H1 (cell line): ENCODE measurements around the gene SGK1. TPM values are rescaled to one million over a fixed set of nuclear protein-coding genes. Genes with fewer than 3 reads are reported as not detected.

Experiments used
- CTCF ChIA-PET: fragments of 300-600 bp; sonication (Branson Sonifier 250); formaldehyde crosslinking; loops from one replicate; lab custom pipeline; 2021; ENCODE audit not compliant: partially characterized antibody; lab: Charles Lee
- POLR2A ChIA-PET: fragments of 300-600 bp; sonication (Branson Sonifier 250); formaldehyde crosslinking; loops from one replicate; lab custom pipeline; 2021; ENCODE audit warnings: inconsistent platforms; ENCODE audit not compliant: partially characterized antibody; lab: Charles Lee
- DNase-seq, 2 experiments: peaks; one replicate each; pipeline versions ENCODE4 v3.0.0 to v3.0.0-alpha.2; 2010 to 2022; ENCODE audit warnings: low spot score in 2 of 2, low read depth in 1 of 2, mixed read lengths in 1 of 2
- FAIRE-seq: peaks from 2 replicates; lab custom pipeline; 2011; peaks lifted over from hg19 to GRCh38; lab: Jason Lieb, UNC
- H2AFZ ChIP-seq: 2 replicates; pipeline ENCODE4 v1.8.1; 2012; ENCODE audit warnings: low read length, inconsistent platforms
- H2AK5ac ChIP-seq: 2 replicates; pipeline ENCODE4 v1.6.1; 2013; ENCODE audit warnings: low read depth, low read length
- H2BK120ac ChIP-seq: replicated peaks from 2 replicates; pipeline ENCODE3; 2013; ENCODE audit warnings: low read depth, low read length, inconsistent platforms
- H2BK12ac ChIP-seq: 2 replicates; pipeline ENCODE4 v1.6.1; 2013; ENCODE audit warnings: low read depth, low read length
- H2BK15ac ChIP-seq: 2 replicates; pipeline ENCODE4 v1.6.1; 2013; ENCODE audit warnings: low read length
- H2BK20ac ChIP-seq: 2 replicates; pipeline ENCODE4 v1.6.1; 2013; ENCODE audit warnings: low read length
- H2BK5ac ChIP-seq: 2 replicates; pipeline ENCODE4 v1.6.1; 2013; ENCODE audit warnings: low read depth, low read length
- H3K14ac ChIP-seq: 2 replicates; pipeline ENCODE4 v1.6.1; 2013; ENCODE audit warnings: inconsistent platforms; ENCODE audit not compliant: insufficient read length
- H3K18ac ChIP-seq: 2 replicates; pipeline ENCODE4 v1.6.1; 2013; ENCODE audit warnings: low read length; ENCODE audit errors: extremely low read depth
- H3K23ac ChIP-seq: 2 replicates; pipeline ENCODE4 v1.6.1; 2013; ENCODE audit warnings: inconsistent platforms; ENCODE audit not compliant: insufficient read length
- H3K23me2 ChIP-seq: 2 replicates; pipeline ENCODE4 v1.6.1; 2013; ENCODE audit warnings: low read depth, low read length
- H3K27ac ChIP-seq: 2 replicates; pipeline ENCODE4 v1.6.1; 2011; ENCODE audit warnings: low read depth, low read length, inconsistent platforms
- H3K27me3 ChIP-seq, 4 experiments: replicated peaks in 1 of 4; 1 replicate in 1 of 4; 2 replicates in 3 of 4; pipeline versions ENCODE4 v1.6.1 to v1.8.1; 2011 to 2013; ENCODE audit warnings: low read length in 3 of 4, mild to moderate bottlenecking in 3 of 4, inconsistent platforms in 2 of 4, mixed read lengths in 2 of 4, moderate library complexity in 1 of 4; ENCODE audit not compliant: control insufficient read depth in 3 of 4, insufficient read depth in 3 of 4; ENCODE audit errors: extremely low read depth in 1 of 4
- H3K36me3 ChIP-seq, 4 experiments: 2 replicates each; pipeline versions ENCODE4 v1.6.1 to v1.8.1; 2011 to 2013; ENCODE audit warnings: mild to moderate bottlenecking in 4 of 4, low read length in 3 of 4, moderate library complexity in 2 of 4, control low read depth in 1 of 4, inconsistent platforms in 1 of 4; ENCODE audit not compliant: insufficient read depth in 4 of 4, control insufficient read depth in 2 of 4
- H3K4ac ChIP-seq: replicated peaks from 2 replicates; pipeline ENCODE3; 2013; ENCODE audit warnings: low read length, low read depth, mixed read lengths, inconsistent platforms; ENCODE audit not compliant: insufficient read length
- H3K4me1 ChIP-seq, 4 experiments: replicated peaks in 1 of 4; 1 replicate in 1 of 4; 2 replicates in 3 of 4; pipeline versions ENCODE4 v1.6.1 to v1.8.1; 2011 to 2013; ENCODE audit warnings: low read length in 3 of 4, inconsistent platforms in 2 of 4, mixed read lengths in 1 of 4; ENCODE audit not compliant: insufficient read depth in 4 of 4, control insufficient read depth in 3 of 4
- H3K4me2 ChIP-seq, 2 experiments: 2 replicates each; pipeline versions ENCODE4 v1.6.1 to v1.8.1; 2011 to 2013; ENCODE audit warnings: low read depth in 2 of 2, low read length in 2 of 2, control low read depth in 1 of 2, inconsistent platforms in 1 of 2, mild to moderate bottlenecking in 1 of 2; ENCODE audit not compliant: insufficient read depth in 1 of 2
- H3K4me3 ChIP-seq, 4 experiments: fragments of 200-600, 300-600 bp in 1 of 4; sonication (generic), shearing (Covaris generic), sonication (Bioruptor Twin) in 1 of 4; 2 replicates each; pipeline versions ENCODE4 v1.5.1 to v1.8.1; 2011 to 2016; ENCODE audit warnings: low read length in 4 of 4, low read depth in 3 of 4, control low read depth in 2 of 4, inconsistent platforms in 2 of 4, mild to moderate bottlenecking in 2 of 4, mixed read lengths in 1 of 4, moderate library complexity in 1 of 4; ENCODE audit not compliant: insufficient read depth in 2 of 4; ENCODE audit errors: extremely low read depth in 1 of 4
- H3K56ac ChIP-seq: replicated peaks from 2 replicates; pipeline ENCODE3; 2013; ENCODE audit warnings: low read depth, mild to moderate bottlenecking, mixed read lengths, low read length, inconsistent platforms; ENCODE audit not compliant: insufficient read length
- H3K79me1 ChIP-seq: 2 replicates; pipeline ENCODE4 v1.6.1; 2013; ENCODE audit warnings: low read depth, low read length, control low read depth
- H3K79me2 ChIP-seq, 2 experiments: 2 replicates each; pipeline versions ENCODE4 v1.6.1 to v1.8.1; 2012 to 2013; ENCODE audit warnings: low read length in 2 of 2, mild to moderate bottlenecking in 2 of 2, inconsistent platforms in 1 of 2; ENCODE audit not compliant: insufficient read depth in 2 of 2, control insufficient read depth in 1 of 2
- H3K9ac ChIP-seq, 4 experiments: replicated peaks in 1 of 4; 1 replicate in 1 of 4; 2 replicates in 3 of 4; pipeline versions ENCODE4 v1.6.1 to v1.8.1; 2011 to 2013; ENCODE audit warnings: low read depth in 3 of 4, low read length in 3 of 4, control low read depth in 2 of 4, mild to moderate bottlenecking in 2 of 4, moderate library complexity in 2 of 4, inconsistent platforms in 1 of 4; ENCODE audit errors: extremely low read depth in 1 of 4
- H3K9me3 ChIP-seq, 2 experiments: 2 replicates each; pipeline versions ENCODE4 v1.6.1 to v1.8.1; 2012 to 2013; ENCODE audit warnings: mild to moderate bottlenecking in 2 of 2, moderate library complexity in 2 of 2, control low read depth in 1 of 2, inconsistent platforms in 1 of 2, low read depth in 1 of 2, low read length in 1 of 2, mixed read lengths in 1 of 2; ENCODE audit not compliant: insufficient read depth in 2 of 2
- H4K20me1 ChIP-seq, 2 experiments: replicated peaks in 1 of 2; 2 replicates each; pipeline versions ENCODE3 to v1.8.1; 2011 to 2013; ENCODE audit warnings: inconsistent platforms in 2 of 2, low read length in 2 of 2, mild to moderate bottlenecking in 1 of 2; ENCODE audit not compliant: insufficient read depth in 2 of 2, control insufficient read depth in 1 of 2
- H4K5ac ChIP-seq: 2 replicates; pipeline ENCODE4 v1.6.1; 2013; ENCODE audit warnings: low read length, low read depth, mixed read lengths, inconsistent platforms; ENCODE audit not compliant: insufficient read length
- H4K8ac ChIP-seq: 2 replicates; pipeline ENCODE4 v1.8.0; 2013; ENCODE audit warnings: mild to moderate bottlenecking, moderate library complexity, low read length, inconsistent platforms; ENCODE audit not compliant: insufficient read depth; ENCODE audit errors: extremely low read depth
- H4K91ac ChIP-seq: replicated peaks from 2 replicates; pipeline ENCODE3; 2013; ENCODE audit warnings: low read length, mixed read lengths, inconsistent platforms; ENCODE audit not compliant: insufficient read length
- CEBPB ChIP-seq: IDR thresholded peaks from 2 replicates; pipeline ENCODE4 v1.6.1; 2012; ENCODE audit warnings: low read depth, low read length
- CHD2 ChIP-seq: IDR thresholded peaks from 2 replicates; pipeline ENCODE4 v1.6.1; 2012; ENCODE audit warnings: low read length, improper control_type of control experiment
- JUN ChIP-seq: IDR thresholded peaks from 2 replicates; pipeline ENCODE4 v1.6.1; 2011; ENCODE audit warnings: low read depth, mild to moderate bottlenecking, improper control_type of control experiment, low read length
- MAFK ChIP-seq: IDR thresholded peaks from 2 replicates; pipeline ENCODE4 v1.6.1; 2012; ENCODE audit warnings: low read depth, mild to moderate bottlenecking, improper control_type of control experiment, low read length
- RBBP5 ChIP-seq: IDR thresholded peaks from 2 replicates; pipeline ENCODE4 v1.7.1; 2012; ENCODE audit warnings: low read depth, mild to moderate bottlenecking, inconsistent platforms, low read length, moderate library complexity, borderline replicate concordance
- SIRT6 ChIP-seq: IDR thresholded peaks from one replicate; pipeline ENCODE4 v1.7.1; 2012; ENCODE audit warnings: low read length, inconsistent platforms
- SP2 ChIP-seq: IDR thresholded peaks from 2 replicates; pipeline ENCODE4 v1.6.1; 2012; ENCODE audit warnings: mild to moderate bottlenecking, low read length, inconsistent platforms
- USF2 ChIP-seq: IDR thresholded peaks from 2 replicates; pipeline ENCODE4 v1.6.1; 2011; ENCODE audit warnings: low read length, improper control_type of control experiment
- WGBS, 2 experiments: shearing (Covaris generic) in 1 of 2; methylation state at CpG; one replicate each; pipeline versions ENCODE4 v1.1.6 to v1.1.7; 2013 to 2015; ENCODE audit warnings: low lambda C conversion rate in 2 of 2, mixed read lengths in 2 of 2, inconsistent platforms in 1 of 2, low coverage in 1 of 2, missing lambda C conversion rate in 1 of 2; ENCODE audit not compliant: insufficient replicate concordance in 2 of 2, insufficient coverage in 1 of 2, insufficient read length in 1 of 2; ENCODE audit errors: extremely low coverage in 1 of 2, missing lambda C conversion rate in 1 of 2; 5-methylcytosine and 5-hydroxymethylcytosine counted together
- polyA plus RNA-seq, 7 experiments: library from polyadenylated mRNA; depleted of rRNA in 3 of 7; stranded (reverse) in 5 of 7; unstranded in 2 of 7; fragments of >200 nt in 5 of 7; fragments of 200-250 nt in 2 of 7; gene quantifications; 1 replicate in 5 of 7; 2 replicates in 1 of 7; 4 replicates in 1 of 7; pipeline versions ENCODE4 v1.2.1 to v1.2.3, GENCODE V29; 2011 to 2013; ENCODE audit warnings: missing spikeins in 2 of 7, mixed read lengths in 2 of 7
- total RNA-seq: library from RNA; stranded (reverse); fragmentation: NEBNext Ultra II Directional; extraction: Animal tissue kit (Norgen Biotek cat#: 25700); gene quantifications from 2 replicates; pipeline ENCODE4 v1.2.1, GENCODE V29; 2021

The SGK1 gene
- total and polyA plus RNA-seq, 2 of the 8 experiments (the other 6 are each of a cell fraction or from before 2014, with no cell fraction given), result 14.5 to 18.4 TPM

- no peak overlapping the region for H3K23ac ChIP-seq
- 87% methylated on average over 3 of the region's 3 CpGs; no CpG with 5 or more reads in 1 of the 2 experiments for WGBS, 2 experiments
- H3K79me1 ChIP-seq, result no peaks in the 10 kb centered on the region
- H3K4me2 ChIP-seq, result no peak overlapping the region
- POLR2A ChIA-PET, result no interaction called here
- H2BK5ac ChIP-seq, result no peak overlapping the region
- DNase-seq (no peak), FAIRE-seq (no peak)
- H2BK120ac ChIP-seq, result no peak overlapping the region
- H3K4me3 ChIP-seq, result no peak overlapping the region
- H3K23me2 ChIP-seq, result no peaks in the 10 kb centered on the region
- no peak for TF ChIP-seq SP2
- TF ChIP-seq RBBP5, result no peak
- no peak for TF ChIP-seq MAFK
- no peak for TF ChIP-seq CEBPB
- no peak for TF ChIP-seq CHD2
- TF ChIP-seq SIRT6, result no peak
- no peak for TF ChIP-seq JUN
- TF ChIP-seq USF2, result no peak
- no peak overlapping the region for H2BK20ac ChIP-seq
- no peak overlapping the region for H2BK15ac ChIP-seq
- H3K27ac ChIP-seq, result no peak overlapping the region
- no peak overlapping the region for H3K4ac ChIP-seq
- H4K8ac ChIP-seq, result no peak overlapping the region
- H2BK12ac ChIP-seq, result no peak overlapping the region
- H3K18ac ChIP-seq, result no peak overlapping the region
- no peaks in the 10 kb centered on the region for H3K9me3 ChIP-seq
- no peak overlapping the region for H4K5ac ChIP-seq
- no peak overlapping the region for H2AFZ ChIP-seq
- H3K14ac ChIP-seq, result no peak overlapping the region
- CTCF ChIA-PET, result interaction anchor here (1.0 to 1.2 kb wide), 2 partner anchors 8 to 430 kb away, joined by 3 to 4 read pairs; no protein-coding TSS in a partner anchor
- no peak overlapping the region for H4K91ac ChIP-seq
- H3K56ac ChIP-seq, result no peak overlapping the region
- no peak overlapping the region for H3K9ac ChIP-seq
- no peaks in the 10 kb centered on the region for H3K36me3 ChIP-seq
- no peak overlapping the region for H2AK5ac ChIP-seq
- no peaks in the 10 kb centered on the region for H4K20me1 ChIP-seq
- H3K79me2 ChIP-seq, result no peaks in the 10 kb centered on the region
- H3K4me1 ChIP-seq, result peaks cover 0 to 10% (median 6%) of the 10 kb centered on the region in 4 experiments; a peak in 3 of 7 replicates
- H3K27me3 ChIP-seq, result no peaks in the 10 kb centered on the region
Measured at GRCh38 chr6:134187751-134188150, 130.2 kb downstream of the SGK1 start.
